Stimulated activated CD4-positive, alpha-beta T cell treated with anti-CD3 and anti-CD28 coated beads, Interleukin-15, amount 100 ng/mL, for 1 hour (primary cell): Measurements from ENCODE around the gene SLC52A3.
"Not testable (repeated sequence)": the region's sequence is repeated elsewhere in the genome, so short reads cannot be mapped to it uniquely, and the experiment has no call there.

Experiments used
- DNase-seq, 2 donors: peaks; one replicate each; pipeline ENCODE4 v3.0.0-alpha.2; 2020; ENCODE audit warnings: low read depth in 1 of 2, low spot score in 1 of 2

SLC52A3 gene

GRCh38 chr20:728256-728944 lies 39.9 kb downstream of the SLC52A3 start:
- DNase-seq = peak in 1 of 2 donors; percentile 55

GRCh38 chr20:726160-726559 lies 42.1 kb downstream of the SLC52A3 start:
- no peak for DNase-seq

GRCh38 chr20:725491-725890 lies 42.8 kb downstream of the SLC52A3 start:
- DNase-seq = no peak

GRCh38 chr20:724797-725196 lies 43.5 kb downstream of the SLC52A3 start:
- DNase-seq = not testable (repeated sequence)

- DNase-seq = no peak
Observed at GRCh38 chr20:723756-724155, 44.5 kb downstream of the SLC52A3 start.

GRCh38 chr20:722822-723644 lies 45.3 kb downstream of the SLC52A3 start:
- no peak for DNase-seq

GRCh38 chr20:721876-722275 lies 46.4 kb downstream of the SLC52A3 start:
- no peak for DNase-seq

- DNase-seq = no peak
Observed at GRCh38 chr20:719816-720215, 48.5 kb downstream of the SLC52A3 start.

- DNase-seq = no peak
Observed at GRCh38 chr20:719068-719467, 49.2 kb downstream of the SLC52A3 start.

GRCh38 chr20:717832-718231 lies 50.5 kb downstream of the SLC52A3 start:
- no peak for DNase-seq

- DNase-seq = no peak
Observed at GRCh38 chr20:717271-717670, 51.0 kb downstream of the SLC52A3 start.

- DNase-seq = no peak
Observed at GRCh38 chr20:714453-714852, 53.8 kb downstream of the SLC52A3 start.

- DNase-seq = no peak
Observed at GRCh38 chr20:711576-711975, 56.7 kb downstream of the SLC52A3 start.

- DNase-seq = no peak
Observed at GRCh38 chr20:710780-711450, 57.4 kb downstream of the SLC52A3 start.
